ENCODE results near the gene MGRN1.
A peak's percentile ranks its signal among the peaks of the same experiment; 100 is the strongest.

The MGRN1 gene

DNA sequence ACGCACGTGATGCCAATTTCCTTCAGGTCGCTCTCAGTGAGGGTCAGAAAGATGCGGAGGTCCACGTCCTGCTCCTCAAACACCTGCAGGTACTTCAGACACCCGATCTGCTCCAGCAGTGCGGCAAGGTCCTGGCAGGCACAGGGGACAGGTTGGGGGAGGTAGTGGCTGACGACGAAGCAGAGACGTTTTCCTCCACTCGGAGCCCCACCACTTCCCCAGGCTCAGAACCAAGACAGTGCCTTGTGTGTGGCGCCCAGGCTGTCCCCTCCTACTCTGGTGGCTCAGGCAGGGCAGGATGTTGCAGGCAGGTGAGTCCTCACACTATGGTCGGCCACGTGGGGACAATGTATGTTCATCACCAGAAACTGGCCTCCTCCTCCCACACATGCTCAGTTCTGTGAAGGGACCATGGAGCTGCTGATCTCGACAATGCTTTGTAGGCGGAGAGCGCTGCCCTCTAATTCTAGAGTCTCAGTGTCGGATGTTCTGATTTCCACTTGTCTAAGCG lies 74.5 kb downstream of the MGRN1 start:
- DNase-seq: no peak

DNA sequence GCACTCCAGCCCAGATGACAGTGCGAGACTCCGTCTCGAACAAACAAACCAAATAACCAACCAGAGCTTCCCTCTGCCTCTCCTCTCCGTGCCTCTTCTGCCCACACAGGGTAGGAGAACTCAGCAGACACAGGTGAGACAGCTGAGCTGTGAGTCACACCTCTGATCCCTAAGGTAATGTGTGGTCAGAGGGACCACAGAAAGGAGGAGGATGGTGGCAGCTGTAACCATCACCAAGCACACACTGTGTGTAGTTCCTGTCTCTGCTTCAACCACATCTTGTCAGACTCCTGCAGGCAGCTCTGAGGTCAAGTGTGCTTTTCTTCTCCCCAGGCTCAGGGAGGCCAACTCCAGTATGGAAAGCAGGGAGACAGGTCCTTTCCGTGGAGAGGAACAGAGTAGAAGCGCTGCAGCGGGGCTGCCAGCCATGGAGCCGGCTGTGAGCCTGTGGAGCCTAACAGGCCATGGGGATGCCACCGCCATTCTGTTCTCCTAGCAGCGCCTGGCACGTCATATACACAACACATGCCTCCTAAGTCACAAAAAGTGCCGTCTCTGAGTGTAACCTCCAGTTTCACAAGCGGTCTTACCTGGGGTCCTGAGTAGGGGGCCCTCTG lies 75.9 kb downstream of the MGRN1 start:
- no peak for DNase-seq

DNA sequence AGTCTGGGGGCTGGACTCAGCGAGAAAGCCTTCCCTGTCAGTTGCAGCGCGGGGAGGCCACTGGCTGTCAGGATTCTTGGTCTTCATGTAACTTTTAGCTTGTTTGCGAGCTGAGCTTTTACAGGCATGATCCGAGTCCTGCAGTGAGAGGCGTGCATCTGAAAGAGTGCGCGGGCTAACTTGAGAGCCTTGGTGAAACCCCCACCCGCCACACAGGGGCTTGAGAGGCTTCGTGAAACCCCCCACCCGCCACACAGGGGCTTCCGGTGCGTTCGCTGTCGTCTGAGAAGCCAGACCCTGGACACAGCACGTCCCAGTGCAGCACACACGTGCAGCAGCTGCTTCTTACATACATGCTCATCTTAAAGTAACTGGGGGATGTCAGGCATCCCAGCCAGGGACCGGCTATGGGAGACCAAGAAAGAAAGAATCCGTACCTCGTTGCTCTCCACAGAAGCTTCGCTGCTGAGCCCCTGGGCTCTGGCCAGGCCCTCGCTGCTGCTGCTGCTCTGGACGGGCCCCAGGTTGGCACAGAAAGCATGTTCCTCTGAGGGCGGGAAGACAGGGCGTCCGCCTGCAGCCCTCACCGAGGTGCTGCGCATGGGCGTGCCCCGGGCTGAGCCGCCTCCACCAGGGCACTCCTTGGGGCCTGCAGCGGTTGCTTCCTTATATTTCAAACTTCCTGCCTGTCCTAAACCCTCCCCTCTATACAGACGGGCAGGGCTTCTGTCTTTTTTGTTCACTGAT lies 76.5 kb downstream of the MGRN1 start:
- no peak for DNase-seq

DNA sequence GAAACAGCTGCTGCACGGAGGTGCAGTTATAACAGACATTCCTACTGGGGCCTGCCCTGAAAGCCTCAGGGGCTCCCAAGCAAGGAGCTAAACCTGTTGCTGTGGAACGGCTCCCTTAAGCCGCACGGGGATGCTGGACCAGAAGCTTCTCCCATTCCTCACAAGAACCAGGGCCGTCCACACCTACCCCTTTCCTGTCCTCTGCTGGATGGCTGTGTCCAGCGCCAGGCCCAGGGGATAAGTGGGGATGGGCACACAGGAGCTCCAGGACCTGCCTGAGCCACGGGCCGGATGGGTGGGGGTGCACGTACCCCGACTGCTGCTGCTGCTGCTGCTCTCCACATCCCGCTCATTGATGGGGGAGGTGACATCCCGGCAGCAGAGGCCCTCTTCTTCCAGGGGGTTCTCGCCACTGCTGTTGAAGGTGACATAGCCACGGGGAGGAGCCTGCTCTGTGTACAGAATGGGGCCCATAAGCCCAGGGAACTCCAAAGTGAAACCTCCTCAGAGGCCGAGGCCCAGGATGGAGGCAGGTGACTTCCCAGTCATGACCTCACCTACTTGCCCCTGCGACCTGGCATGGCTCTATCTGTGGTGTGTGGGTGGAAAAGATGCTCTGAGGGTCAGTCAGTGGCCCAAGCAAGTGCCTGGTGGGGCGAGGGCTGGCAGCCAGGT lies 77.3 kb downstream of the MGRN1 start:
- no peak for DNase-seq

DNA sequence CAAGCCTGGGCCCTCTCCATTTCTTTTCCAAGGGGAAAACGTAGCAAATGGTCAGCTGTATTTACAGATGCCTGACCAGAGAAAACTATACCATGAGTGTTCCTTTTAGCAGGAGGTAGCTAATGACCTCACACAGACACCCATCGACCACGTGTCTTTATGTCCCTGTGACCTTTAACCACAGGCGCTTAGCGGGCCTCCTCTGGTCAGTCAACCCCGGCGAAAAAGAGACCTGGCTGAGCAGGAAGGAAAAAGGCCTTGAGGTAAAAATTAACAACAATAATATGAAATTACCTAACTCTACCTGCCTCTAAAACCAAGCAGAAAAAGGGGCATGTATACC lies 77.8 kb downstream of the MGRN1 start:
- DNase-seq: no peak

DNA sequence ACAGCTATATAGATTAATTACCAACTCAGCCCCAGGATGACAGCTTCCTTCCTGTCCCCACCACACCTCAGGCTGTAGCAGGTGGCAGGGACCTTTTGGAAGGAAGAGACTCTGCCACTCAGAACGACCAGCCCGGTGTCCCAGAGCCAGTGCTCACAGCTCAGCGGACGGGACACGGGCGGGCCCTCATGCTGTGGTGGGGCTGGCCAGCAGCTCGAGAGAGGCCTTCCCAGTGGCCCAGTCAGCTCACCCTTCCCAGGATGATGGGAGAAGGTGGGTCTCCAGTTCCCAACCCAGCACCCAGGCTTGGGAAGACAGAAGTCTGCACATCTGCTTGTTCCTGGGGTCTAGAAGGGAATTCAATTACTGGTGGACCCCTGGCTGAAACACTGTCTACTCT lies 79.3 kb downstream of the MGRN1 start:
- no peak for DNase-seq

DNA sequence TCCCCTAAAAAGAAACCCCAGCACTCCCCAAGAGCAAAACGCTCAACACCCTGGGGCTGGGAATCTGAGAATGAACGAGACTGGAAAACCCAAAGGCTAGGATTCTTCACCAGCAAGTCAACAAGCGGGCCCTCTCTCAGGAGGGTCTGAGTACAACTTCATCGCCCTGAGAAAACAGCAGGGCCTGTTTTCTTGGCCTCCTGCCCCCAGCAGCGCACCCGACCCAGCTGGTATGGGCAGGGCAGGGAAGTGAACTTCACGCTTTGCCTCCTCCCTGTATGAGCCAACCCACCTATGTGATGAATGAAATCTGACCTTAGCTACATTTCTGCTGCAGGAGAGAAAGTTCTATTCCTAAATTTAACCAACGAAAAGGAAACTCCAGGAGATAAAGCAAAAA lies 79.9 kb downstream of the MGRN1 start:
- DNase-seq: no peak

DNA sequence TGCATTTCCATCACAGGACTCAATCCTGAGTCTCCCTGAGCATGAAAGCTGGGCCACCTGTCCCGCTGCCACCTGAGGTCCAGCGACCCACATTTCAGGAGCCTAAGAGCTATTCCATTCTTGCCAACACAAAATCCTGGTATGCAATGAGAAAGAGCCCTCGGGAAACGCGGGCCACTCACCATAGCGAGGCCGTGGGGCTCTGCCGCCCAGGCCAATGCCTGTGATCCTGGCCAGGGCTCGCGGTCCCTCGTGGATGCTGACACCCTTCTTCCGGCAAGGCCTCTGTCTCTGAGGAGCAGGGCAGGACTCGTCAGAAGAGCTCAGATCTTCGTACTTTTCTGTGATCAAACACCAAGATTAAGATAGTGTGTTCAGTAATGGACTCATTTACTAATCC lies 80.3 kb downstream of the MGRN1 start:
- DNase-seq: no peak

DNA sequence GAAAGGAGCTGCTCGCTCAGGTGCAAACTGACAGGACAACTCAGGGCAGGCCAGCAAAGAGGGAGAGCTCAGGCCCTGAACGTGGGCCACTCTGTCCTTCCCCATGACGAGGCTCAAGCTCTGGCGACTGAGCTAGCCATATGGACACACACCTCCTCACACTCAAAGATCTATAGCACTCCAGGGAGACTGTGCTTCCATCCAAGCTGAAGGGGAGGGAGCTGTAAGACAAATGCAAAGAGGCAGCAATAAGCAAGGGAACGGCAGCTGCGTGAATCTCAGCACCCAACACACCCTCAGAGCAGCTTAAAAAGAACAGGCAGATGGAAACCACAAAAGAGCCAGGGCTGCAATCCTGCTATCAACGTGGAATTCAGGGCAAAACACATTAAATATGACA lies 82.2 kb downstream of the MGRN1 start:
- DNase-seq: no peak

DNA sequence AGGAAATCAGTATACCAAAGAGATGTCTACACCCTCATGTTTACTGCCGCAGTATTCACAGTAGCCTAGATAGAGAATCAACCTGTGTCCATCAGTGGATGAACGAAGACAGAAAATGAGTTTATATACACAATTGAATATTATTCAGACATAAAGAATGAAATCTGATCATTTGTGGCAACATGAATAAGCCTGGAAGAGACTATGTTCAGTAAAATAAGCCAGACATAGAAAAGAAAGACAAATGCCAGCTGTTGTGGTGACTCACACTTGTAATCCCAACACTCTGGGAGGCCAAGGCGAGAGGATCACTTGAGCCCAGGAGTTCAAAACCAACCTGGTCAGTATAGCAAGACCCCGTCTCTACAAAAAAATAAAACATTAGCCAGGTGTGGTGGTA lies 84.9 kb downstream of the MGRN1 start:
- no peak for DNase-seq

DNA sequence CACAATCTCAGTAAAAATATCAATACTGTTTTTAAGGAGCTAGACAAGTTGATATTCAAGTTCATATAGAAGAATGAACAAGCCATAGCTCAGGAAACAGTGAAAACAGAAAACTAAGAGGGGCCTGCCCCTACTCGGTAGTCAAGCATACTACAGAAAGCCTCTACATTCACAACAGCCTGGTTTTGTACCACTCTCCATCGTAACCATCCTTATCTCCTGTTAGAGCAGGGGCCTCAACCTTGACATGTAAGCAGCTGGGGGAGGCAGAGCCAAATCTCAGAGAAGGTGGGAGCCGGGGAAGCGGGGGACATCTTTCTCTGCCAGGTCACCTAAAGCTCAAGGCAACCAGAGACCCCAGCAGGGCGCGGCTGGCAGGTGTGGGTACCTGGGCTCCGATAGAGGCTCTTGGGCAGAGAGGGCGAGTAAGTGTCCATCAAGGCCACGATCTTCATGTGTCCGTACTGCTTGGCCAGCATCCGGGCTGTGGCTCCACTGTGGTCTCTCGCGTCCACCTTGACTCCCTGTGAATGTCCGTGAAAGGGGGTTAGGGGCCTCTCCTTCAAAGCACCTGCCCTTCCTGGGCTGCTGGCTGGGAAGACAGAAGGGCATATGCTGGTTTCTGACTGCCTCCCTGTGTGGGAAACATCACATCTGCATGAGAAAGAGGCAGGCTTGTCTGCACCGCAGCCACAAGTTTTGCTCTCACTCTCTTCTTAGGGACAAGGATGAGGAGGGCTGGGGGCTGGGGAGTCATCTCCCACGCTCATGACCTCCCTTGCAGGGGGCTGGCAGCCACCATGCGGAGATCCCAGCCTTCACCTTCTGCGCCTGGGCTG lies 89.3 kb downstream of the MGRN1 start:
- DNase-seq: no peak

DNA sequence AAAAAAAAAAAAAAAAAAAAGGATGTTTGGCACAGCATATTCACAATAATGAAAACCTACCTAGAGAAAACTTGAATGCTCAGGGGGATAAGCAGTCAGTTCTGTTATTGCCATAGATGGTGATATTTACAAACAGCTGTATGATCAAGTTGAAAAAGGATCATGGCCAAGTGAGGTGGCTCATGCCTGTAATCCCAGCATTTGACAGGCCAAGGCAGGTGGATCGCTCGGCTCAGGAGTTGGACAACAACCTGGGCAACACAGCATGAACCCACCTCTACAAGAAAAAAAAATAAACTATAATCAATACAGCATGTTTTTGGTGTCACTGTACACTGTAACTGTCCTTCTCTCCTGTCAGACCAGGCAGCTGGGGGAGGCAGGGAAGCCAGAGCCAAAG lies 90.4 kb downstream of the MGRN1 start:
- DNase-seq: no peak

DNA sequence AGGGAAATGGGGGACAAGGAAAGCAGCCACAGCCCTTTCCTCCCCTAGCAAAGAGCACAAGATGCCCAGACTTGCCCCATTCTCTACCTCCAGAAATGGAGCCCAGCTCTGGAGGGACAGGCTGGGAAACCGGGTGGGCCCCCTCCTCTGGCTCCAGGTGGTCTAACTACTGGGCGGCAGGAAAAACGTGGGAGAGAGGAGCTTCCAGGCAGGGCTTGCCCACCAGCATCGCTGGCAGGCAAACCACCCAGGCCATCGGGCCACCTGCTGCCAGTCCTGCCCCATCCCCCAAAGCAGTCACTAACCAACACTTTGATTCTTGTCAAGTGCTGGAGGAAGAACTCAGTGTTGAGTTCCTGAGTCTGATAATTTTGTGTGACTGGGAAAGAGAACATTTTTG lies 93.8 kb downstream of the MGRN1 start:
- no peak for DNase-seq

DNA sequence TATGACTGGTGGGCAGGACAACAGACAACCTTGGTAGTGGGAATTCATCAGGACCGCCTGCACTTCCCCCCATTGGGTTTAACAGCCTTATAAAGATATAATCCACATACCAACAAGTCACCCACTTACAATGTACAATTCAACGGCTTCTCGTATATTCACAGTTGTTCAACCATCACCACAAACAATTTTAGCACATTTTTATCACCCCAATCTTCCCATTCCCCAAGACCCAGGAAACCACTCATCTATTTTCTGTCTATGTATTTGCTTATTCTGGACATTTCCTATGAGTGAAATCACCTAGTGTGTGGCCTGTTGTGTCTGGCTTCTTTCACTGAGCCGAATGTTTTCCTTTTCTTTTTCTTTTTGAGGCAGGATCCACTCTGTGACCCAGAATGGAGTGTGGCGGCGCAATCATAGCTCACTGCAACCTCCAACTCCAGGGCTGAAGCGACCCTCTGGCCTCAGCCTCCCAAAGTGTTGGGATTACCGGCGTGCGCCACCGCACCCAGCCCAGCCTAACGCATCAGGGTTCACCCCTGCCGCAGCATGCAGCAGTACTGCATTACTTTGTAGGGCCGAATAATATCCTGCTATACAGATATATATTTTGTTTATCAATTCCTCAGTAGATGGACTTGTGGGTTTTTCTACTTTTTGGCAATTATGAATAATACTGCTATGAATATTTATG lies 98.6 kb downstream of the MGRN1 start:
- no peak for DNase-seq

DNA sequence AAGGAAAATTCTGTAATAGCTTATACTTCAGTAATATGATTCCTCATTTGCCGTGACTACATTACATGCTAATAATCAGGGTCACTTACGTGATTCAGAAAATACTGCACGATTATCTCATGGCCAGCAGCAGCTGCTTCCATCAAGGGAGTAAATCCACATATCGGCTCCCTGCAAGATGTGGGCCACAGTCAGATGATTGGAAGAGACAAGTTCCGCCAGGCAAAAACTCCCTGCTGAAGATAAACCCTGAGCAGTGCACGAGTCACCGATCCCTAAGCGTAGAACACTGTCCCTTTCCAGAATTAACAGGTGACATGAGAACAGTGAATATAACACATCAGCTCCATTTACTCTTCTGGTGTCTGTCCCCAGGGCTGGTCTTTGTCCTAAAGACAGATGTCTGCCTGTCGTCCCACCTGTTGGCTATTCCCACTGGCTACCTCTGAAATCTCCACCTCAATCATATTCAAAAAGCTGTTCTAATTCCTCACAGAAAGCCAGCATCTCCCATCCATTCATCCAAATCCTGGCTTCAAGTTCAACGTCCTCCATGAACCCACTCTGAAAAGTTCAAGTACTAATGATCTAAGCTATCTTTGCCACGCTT lies 100.1 kb downstream of the MGRN1 start:
- DNase-seq: no peak

DNA sequence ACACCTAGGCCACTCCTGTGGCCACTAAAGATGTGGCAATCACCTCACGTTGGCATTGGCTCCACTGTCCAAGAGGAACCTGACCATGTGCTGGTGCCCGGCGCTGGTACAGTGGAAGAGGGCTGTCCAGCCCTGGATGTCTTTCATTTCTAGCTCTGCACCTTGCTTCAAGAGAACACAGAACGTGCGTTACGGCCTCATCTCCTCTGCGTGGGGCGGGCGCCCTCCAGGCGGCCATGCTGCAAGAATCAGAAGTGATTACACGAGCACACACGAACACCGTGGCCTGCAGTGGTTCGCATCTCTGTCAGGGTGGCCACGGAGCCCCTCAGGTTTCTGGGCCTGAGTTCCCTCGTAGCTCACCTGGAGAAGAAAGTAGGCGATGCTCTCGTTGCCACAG lies 102.0 kb downstream of the MGRN1 start:
- no peak for DNase-seq

DNA sequence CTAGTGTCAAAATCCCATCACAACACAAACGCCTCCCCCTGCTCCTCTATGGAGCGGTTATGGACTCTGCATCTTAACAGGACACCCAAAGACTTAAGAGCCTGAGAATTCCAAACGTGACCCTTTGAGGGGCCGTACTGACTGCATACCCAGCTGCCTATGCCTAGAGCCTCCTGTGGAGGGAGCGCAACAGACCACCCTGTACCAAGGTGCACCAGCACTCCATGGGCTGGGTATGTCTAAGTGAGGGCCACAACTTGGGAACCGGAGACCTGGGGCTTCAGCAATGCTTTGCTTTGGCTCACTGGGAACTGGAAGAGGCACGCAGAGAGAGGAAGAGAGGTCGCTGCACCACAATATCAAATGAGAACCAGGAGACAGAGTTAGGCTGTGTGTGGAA lies 104.0 kb downstream of the MGRN1 start:
- no peak for DNase-seq

DNA sequence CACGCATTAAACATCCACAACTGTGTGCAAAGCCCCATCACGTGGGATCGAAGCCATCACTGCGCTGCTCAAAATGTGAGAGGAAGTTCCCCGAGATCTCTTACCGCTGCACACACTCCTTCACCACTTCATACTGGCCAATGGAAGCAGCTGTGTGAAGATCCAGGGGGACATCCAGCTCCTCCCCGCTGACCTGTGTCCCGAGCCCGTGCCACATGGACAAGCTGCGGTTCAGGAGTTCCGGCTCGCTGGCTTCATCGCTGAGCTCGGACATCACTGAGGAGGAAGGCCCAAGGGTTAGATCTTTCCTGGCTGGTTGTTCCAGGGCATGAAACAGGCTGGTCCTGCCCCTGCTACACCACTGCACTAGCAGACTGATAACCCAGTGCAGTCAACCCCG lies 105.2 kb downstream of the MGRN1 start:
- DNase-seq: no peak

DNA sequence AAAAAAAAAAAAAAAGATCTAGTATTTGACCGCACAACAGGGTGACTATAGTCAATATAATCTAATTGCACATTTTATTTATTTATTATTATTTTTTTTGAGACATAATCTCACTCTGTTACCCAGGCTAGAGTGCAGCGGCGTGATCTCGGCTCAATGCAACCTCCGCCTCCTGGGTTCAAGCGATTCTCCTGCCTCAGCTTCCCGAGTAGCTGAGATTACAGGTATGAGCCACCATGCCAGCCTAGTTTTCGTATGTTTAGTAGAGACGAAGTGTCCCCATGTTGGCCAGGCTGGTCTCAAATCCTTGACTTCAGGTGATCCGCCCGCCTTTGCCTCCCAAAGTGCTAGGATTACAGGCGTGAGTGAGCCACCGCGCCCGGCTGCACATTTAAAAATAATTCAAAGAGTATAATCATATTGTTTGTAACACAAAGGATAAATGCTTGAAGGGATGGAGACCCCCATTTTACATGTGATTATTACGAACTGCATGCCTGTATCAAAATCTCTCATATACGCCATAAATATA lies 108.7 kb downstream of the MGRN1 start:
- no peak for DNase-seq

DNA sequence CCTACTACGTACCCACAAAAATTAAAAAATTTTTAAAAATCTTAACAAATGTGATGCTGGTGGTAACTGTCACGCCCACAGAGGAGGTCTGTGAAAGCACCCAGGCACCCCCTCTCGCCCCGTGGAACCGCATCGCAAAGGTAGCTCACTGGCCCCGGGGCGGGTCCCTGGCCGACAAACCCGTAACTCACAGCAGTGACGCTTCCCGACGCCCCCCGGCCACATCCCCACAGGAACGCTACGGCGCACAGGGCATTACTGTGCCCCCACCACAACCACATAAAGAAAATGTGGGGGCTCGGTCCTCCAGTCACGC lies 109.1 kb downstream of the MGRN1 start:
- no peak for DNase-seq

DNA sequence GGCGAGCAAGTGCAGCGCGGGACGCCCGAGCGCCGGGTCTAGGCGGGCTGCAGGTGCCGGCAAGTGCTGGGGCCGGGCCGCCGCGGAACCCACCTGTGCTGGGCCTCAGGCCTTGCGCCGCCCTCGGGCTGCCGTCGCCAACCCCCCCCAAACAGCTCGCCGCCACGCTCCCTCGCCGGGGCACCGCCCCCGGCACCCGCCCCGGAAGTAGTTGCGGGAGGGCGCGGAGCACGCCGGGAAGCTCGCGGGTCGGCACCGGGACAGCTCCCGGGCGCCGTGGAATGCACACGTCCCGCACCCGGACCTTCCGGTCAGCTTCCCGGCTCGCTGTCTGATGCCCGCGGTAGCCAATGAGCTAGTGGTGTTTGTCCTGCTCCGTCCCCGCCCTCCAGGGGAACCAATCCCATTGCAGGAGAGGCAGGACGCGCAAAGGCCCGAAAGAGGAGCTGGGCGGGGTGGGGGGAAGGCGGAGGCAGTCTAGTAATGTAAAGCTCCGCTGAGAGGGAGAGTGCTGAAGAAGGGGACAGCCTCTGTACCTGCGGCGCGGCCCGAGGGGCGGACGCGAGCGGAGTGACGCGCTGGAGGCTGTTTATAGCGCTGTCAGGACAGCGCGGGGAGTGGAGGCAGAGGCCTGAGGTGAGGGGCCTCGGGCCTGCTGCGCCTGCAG lies 109.6 kb downstream of the MGRN1 start, which contains the start of the genes ANKS3 and DNAAF8:
TSS of gene ANKS3 (minus strand) at position 209 of the 667 bp plus-strand sequence. CDS start 4,122 bp downstream, outside the sequence.
TSS of gene DNAAF8 (plus strand) at position 475 of the 667 bp plus-strand sequence. CDS start 1,978 bp downstream, outside the sequence.
- peak; percentile 97 to 98 for DNase-seq
